Endothelial cell (in vitro differentiated cells): ENCODE measurements around the gene TEX35. TPM values are rescaled to one million over a fixed set of nuclear protein-coding genes. Genes with fewer than 3 reads are reported as not detected.

Source experiments
- DNase-seq: peaks from one replicate; pipeline ENCODE4 v3.0.0; 2021; ENCODE audit warnings: low spot score
- H3K27ac Mint-ChIP-seq: one replicate; pipeline ENCODE4 v1.8.0; 2021; ENCODE audit warnings: mixed read lengths, inconsistent platforms; ENCODE audit not compliant: unreplicated experiment
- H3K27me3 Mint-ChIP-seq: one replicate; pipeline ENCODE4 v1.8.0; 2021; ENCODE audit warnings: mild to moderate bottlenecking, moderate library complexity, mixed read lengths, inconsistent platforms; ENCODE audit not compliant: unreplicated experiment
- H3K36me3 Mint-ChIP-seq: one replicate; pipeline ENCODE4 v1.8.0; 2021; ENCODE audit warnings: mild to moderate bottlenecking, low read depth, mixed read lengths, inconsistent platforms; ENCODE audit not compliant: unreplicated experiment
- H3K4me1 Mint-ChIP-seq: one replicate; pipeline ENCODE4 v1.8.0; 2021; ENCODE audit warnings: mild to moderate bottlenecking, mixed read lengths, inconsistent platforms; ENCODE audit not compliant: unreplicated experiment
- H3K4me3 Mint-ChIP-seq: one replicate; pipeline ENCODE4 v1.8.0; 2021; ENCODE audit warnings: mild to moderate bottlenecking, mixed read lengths, inconsistent platforms; ENCODE audit not compliant: unreplicated experiment
- H3K9me3 Mint-ChIP-seq: one replicate; pipeline ENCODE4 v1.8.0; 2021; ENCODE audit warnings: mixed read lengths, inconsistent platforms; ENCODE audit not compliant: unreplicated experiment
- CTCF ChIP-seq: fragments of 200-600 bp; sonication (generic); IDR thresholded peaks from one replicate; pipeline ENCODE4 v1.5.0; 2021; ENCODE audit warnings: antibody characterized with exemption; ENCODE audit not compliant: unreplicated experiment
- total RNA-seq: library from RNA; stranded (reverse); fragmentation: NEBNext Ultra II Directional; extraction: Animal tissue kit (Norgen Biotek cat#: 25700); gene quantifications from one replicate; pipeline ENCODE4 v1.2.1, GENCODE V29; 2021; ENCODE audit not compliant: unreplicated experiment

The TEX35 gene
- total RNA-seq, 1 donor from 2014 or later: not detected

GRCh38 chr1:178560871-178561376, 48.0 kb downstream of the TEX35 start:
- H3K4me3 Mint-ChIP-seq: no peak overlapping the region
- no peaks in the 10 kb centered on the region for H3K36me3 Mint-ChIP-seq
- H3K27me3 Mint-ChIP-seq: no peaks in the 10 kb centered on the region
- no peak for DNase-seq
- peaks cover 15% of the 10 kb centered on the region for H3K4me1 Mint-ChIP-seq
- no peak overlapping the region for H3K27ac Mint-ChIP-seq
- no peaks in the 10 kb centered on the region for H3K9me3 Mint-ChIP-seq
- TF ChIP-seq CTCF: no peak

DNA sequence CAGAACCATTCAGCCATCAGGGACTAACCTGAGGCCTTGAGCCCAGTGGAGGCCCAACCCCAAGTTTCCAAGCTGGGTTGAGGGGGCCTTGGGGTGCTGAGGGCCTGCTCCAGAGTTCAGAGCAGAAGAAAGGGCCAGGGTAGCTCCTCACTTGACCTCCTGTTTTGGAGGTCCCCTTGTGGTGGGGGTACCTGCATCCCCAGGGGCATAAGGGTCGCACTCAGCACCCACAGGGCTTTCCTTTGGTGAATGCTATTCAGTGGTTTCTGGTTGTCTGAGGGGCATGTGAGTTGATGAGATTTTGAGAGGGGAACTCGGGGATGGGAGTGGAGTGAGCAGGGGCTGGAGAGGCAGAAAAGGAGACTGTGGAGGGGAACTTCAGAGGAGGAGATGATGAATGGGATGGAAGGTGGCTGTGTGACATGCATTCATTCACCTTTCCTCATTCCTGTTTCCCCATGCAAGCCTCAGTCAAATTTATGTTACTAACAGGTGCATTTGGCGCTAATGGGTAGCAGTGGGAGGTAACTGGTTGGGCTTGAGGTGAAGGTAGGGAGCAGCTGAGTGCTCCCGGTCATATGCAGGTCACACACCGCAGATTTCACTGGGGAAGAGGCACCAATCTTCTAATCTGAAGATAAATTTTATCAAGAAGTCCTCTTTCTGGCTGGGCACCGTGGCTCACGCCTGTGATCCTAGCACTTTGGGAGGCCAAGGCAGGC, 50.4 kb downstream of the TEX35 start:
- no peak for TF ChIP-seq CTCF
- Mint-ChIP-seq H3K4me3 (no peak overlapping the region), H3K9me3 (no peaks in the 10 kb centered on the region), H3K4me1 (peaks cover 13% of the 10 kb centered on the region), H3K27me3 (no peaks in the 10 kb centered on the region), H3K36me3 (no peaks in the 10 kb centered on the region), H3K27ac (no peak overlapping the region)
- DNase-seq: no peak

GRCh38 chr1:178564086-178564782, 51.3 kb downstream of the TEX35 start:
- Mint-ChIP-seq H3K4me1 (peaks cover 6% of the 10 kb centered on the region), H3K4me3 (no peak overlapping the region), H3K36me3 (no peaks in the 10 kb centered on the region), H3K9me3 (no peaks in the 10 kb centered on the region), H3K27me3 (no peaks in the 10 kb centered on the region), H3K27ac (no peak overlapping the region)
- TF ChIP-seq CTCF: no peak
- DNase-seq: no peak

- Mint-ChIP-seq H3K27me3 (no peaks in the 10 kb centered on the region), H3K4me3 (no peak overlapping the region), H3K9me3 (no peaks in the 10 kb centered on the region), H3K4me1 (peaks cover under 1% of the 10 kb centered on the region), H3K36me3 (no peaks in the 10 kb centered on the region), H3K27ac (no peak overlapping the region)
- no peak for TF ChIP-seq CTCF
- DNase-seq: no peak
Measured at GRCh38 chr1:178564783-178565180, 51.9 kb downstream of the TEX35 start.

- Mint-ChIP-seq H3K36me3 (no peaks in the 10 kb centered on the region), H3K9me3 (no peaks in the 10 kb centered on the region), H3K27ac (no peak overlapping the region), H3K4me3 (no peak overlapping the region), H3K27me3 (no peaks in the 10 kb centered on the region), H3K4me1 (no peaks in the 10 kb centered on the region)
- no peak for DNase-seq
- TF ChIP-seq CTCF: no peak
Measured at GRCh38 chr1:178565586-178565985, 52.7 kb downstream of the TEX35 start.
